GM19240 (cell line): ENCODE results near the gene SMIM13.

Source experiments
- DNase-seq: peaks from one replicate; pipeline ENCODE4 v3.0.0; 2011; ENCODE audit warnings: low spot score; ENCODE audit not compliant: insufficient read length

SMIM13 gene

DNA sequence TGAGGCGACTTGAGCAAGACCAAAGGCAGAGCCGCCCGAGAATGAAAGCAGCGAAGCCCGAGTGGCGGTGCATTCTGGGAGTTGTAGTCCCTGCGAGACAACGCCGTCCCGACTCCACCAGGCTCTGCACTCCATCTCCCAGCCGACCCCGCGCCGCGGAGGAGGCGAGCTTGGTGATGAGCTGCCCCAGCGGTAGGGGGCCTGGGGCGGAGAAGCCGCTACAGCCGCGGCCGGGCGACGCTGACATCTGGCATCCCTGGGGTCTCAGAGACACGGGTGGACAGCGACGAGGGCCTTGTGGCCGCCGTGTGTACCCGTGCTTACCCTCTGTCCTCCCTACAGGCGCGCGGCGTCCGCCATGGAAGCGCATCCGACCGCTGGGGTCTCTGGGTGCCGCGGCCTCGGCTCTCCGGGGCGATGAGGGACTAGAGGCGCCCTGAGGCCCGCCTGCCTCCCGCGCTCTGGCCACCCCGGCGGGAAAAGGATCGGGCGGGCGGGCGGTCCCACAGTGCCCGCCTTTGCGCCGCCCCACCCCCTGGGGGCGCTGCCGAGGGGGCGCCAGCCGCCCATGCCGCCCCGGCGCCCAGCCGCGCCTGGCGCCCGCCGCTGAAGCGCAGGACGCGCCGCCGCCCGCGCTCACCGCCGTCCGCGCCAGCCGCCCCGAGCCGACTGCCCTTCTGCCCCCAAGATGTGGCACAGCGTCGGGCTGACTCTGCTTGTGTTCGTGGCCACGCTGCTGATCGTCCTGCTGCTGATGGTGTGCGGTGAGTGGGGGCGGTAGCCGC lies at the start of gene SMIM13:
Gene SMIM13, plus strand, starts transcription at position 209 of the 785 bp plus-strand sequence. Its CDS starts 480 bp downstream, at position 689.
- peak; percentile 98 for DNase-seq

DNA sequence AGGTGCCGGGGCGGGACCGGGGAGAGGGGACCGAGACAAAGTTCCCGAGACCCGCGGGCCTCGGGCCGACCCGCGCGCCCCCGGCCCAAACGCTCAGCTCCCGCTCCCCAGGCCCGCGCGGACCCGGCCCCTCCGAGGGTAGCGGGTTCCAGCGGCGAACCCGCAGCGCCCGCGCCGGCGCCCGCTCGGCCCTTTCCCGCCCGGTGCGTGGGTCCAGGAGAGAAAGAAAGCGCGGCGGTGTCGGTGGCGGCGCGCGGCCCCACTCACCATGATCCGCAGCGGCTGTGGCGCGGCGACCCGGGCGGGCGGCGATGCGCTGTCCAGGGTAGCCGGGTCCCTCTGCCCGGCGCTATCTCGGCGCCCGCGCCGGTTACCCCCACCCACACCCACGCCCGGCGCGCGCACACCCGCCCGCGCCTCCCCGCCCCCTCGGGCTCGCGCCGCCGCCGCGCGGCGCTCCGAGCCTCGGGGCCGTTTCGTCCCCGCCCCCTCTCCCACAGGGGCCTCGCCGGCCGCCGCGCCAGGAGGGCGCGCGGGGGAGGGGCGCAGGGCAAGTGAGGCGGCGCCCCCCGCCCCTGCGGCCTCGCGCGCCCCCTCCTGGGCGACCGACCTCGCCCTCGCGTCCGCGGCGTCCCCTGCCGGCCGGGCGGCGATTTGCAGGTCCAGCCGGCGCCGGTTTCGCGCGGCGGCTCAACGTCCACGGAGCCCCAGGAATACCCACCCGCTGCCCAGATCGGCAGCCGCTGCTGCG lies 49.5 kb upstream of the SMIM13 start, which contains the start of gene ELOVL2:
Gene ELOVL2, minus strand, starts transcription at position 345 of the 751 bp plus-strand sequence. Its CDS starts 75 bp downstream, at position 270.
- no peak for DNase-seq

DNA sequence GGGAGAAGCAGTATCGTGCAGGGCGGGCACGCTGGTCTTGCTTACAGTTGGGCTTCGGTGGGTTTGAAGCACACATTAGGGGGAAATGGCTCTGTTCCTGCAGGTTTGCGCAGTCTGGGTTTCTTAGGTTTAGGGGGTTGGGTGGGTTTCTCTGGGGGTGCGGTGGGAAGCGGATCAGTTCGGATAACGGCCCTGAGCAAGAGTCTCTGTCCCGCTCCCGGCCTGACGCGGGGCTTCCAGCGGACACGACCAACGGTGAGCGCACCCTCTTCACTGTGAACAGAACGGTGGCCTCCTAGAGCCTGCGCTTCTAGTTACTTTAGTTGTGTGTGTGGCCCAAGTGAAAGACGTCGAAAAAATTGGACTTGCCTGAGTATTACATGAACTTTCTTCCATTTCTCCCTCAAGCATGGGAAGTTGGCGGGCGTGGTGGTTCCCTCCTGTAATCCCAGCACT lies 48.9 kb upstream of the SMIM13 start:
- no peak for DNase-seq

DNA sequence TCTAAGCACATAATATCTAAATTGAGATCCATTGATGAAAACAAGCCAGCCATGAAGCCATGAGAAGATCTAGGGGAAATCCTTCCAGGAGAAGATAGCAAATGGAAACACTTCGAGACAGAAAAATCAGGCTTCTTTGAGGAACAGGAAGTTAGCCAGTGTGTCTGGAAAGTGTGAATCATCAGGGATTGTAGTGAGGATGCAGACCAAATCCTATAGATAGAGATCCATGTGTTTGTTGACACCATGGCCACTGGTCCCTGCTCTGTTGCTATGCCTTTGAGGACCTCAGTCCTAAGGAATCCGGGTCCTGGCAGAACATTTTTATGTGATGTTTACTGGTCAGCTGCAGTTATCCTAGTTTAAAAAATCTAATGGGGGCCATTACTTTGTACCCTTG lies 42.9 kb upstream of the SMIM13 start:
- no peak for DNase-seq

GRCh38 chr6:11053307-11053706 lies 40.3 kb upstream of the SMIM13 start:
- no peak for DNase-seq

- DNase-seq: no peak
Observed at GRCh38 chr6:11054722-11055121, 38.9 kb upstream of the SMIM13 start.

GRCh38 chr6:11055127-11055627 lies 38.5 kb upstream of the SMIM13 start:
- DNase-seq: no peak

DNA sequence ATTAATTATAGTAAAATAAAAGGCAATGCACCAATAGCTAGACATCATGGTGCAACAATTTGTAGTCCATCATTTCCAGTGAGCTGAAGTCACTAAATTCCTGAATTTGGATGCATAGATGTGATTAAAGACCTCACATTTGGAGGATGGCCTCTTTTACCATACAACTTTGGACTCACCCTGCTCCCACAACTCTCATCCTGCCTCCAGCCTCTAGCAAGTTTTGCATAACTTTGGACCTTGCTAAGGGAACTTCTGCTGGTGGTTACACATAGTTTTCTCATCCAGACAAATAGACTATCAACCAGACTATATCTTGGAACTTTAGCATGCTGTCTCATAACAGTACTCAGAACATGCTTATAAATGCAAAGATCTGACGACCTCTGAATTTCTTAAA lies 36.8 kb upstream of the SMIM13 start:
- no peak for DNase-seq

- no peak for DNase-seq
Observed at GRCh38 chr6:11058406-11058805, 35.2 kb upstream of the SMIM13 start.

GRCh38 chr6:11062083-11062482 lies 31.6 kb upstream of the SMIM13 start:
- no peak for DNase-seq

DNA sequence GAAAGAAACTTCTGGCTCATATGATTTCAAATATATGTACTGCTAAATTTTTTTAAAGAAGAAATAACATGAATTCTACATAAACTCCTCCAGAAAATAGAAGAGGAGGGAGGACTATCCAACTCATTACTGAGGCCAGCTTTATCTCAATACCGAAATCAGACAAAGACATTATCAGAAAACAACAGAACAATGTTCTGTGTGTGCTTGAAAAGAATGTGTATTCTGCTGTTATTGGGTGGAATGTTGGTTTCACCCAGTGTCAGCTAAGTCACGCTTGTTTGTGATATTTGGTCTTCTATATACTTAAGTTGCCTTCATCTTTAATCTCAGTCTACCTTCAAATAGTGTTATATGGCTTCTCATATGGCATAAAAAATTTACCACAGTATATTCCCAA lies 30.9 kb upstream of the SMIM13 start:
- DNase-seq: no peak

DNA sequence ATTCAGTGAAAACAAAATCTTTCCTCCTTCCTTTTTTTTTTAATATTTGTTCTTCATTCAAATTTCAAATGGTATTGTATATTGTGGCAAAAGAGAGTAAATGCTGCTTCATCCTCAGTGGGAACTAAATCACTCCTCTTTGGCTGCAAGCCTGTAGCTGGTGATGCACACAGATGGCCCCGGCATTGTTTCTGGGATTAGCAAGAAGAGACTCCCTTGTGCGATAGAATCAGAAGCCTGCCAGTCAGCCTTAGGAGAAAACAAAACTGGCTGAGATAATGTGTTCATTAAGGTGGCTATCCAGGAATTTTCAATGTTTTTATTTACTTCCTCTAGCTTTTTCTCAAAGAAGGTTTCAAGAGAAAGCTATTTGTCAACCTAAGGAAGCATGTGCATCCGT lies 28.8 kb upstream of the SMIM13 start:
- no peak for DNase-seq

DNA sequence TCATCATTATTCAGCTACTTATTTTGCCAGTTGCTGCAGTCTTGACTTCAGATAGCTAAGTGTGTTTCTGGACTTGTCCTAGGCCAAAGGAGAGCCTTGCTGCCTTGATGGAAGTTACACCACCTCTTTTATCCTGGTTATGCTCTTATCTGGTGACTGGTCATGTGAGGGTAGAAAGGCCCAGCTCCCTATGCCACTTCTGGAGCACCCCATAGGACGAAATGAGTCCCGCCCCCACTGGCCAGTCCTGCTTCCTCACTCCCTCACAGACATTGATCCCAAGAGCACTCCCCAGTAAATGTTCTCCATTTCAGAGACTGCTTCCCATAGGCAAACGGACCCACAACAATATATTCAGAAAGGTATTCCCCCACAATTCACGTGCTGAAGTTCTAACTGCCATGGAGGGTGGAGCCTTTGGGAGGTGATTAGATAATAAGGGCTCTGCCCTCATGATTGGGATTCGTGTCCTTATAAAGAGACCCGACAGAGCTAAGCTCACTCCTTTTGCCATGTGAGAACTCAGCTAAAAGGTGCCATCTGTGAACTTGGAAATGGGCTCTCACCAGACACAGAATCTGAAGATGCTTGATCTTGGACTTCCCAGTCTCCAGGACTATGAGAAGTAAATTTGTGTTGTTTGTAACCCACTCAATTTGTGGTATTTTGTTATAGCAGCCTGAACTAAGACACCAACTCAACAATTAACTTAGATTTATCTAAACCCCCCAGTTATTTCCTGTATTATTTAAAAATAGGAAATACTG lies 28.0 kb upstream of the SMIM13 start:
- DNase-seq: no peak

DNA sequence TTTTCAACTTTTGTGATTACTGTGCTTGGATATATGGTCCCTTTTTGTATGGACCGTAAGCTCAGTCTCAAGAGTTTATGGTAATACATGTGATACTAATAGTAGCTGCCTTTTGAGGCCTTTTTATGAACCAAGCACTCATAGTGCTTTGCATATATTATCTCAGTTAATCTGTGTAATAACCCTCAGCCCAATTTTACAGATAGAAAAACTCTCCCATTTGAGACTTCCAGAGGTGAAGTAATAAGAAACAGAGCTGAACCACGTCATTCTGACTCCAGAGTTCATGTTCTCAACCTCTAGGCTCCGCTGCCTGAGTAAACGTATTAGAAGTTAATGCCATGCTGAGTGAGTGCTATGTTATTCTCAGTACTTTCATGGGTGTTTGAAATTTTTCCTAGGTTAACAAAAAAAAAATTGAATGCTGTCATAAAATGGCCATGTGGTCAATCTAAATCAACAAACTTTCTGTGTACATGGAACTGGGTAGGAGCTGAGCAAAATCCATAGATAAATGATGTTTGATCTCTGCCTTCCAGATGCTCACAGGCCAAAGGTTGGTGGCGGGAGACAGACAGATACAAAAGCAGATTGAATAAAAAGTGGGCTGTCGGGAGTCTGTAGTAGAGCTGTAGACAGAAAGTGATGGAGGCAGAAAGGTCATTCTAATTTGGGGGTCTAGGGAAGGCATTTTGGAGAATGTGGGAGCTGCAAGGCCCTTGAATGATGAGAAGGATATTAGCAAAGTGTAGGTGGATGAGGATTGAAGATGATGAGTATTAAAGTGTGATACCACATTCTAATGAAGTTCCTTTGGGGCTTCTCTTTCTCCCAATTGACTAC lies 26.9 kb upstream of the SMIM13 start:
- DNase-seq: no peak

- DNase-seq: no peak
Observed at GRCh38 chr6:11067348-11067747, 26.3 kb upstream of the SMIM13 start.

DNA sequence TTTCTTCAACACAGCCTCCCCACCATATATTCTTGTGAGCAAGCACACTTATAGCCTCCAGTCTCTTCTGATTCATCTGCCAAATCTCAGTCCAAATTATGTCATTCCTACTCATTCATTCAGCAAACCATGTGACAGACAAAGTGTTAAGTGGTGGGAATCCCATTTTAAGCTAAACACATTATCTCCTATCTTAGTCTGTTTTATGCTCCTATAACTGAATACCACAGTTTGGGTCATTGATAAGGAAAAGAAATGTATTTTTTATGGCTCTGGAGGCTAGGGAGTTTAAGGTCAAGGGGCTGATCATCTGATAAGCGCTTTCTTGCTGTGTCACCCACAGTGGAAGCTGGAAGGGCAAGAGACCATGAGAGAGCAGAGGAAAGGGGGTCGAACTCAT lies 23.9 kb upstream of the SMIM13 start:
- no peak for DNase-seq

DNA sequence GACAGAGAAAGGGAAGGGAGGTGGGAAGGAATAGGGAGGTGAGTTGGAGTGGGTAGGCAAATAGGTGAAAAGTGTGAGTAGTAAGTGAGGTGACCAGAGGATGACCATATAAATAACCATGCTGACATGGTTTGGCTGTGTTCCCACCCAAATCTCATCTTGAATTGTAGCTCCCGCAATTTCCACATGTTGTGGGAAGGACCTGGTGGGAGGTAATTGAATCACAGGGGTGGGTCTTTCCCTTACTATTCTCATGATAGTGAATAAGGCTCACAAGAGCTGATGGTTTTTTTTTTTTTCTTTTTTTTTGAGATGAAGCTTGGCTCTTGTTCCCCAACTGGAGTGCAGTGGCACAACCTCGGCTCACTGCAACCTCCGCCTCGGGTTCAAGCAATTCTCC lies 21.5 kb upstream of the SMIM13 start:
- DNase-seq: no peak

GRCh38 chr6:11076540-11076939 lies 17.1 kb upstream of the SMIM13 start:
- DNase-seq: no peak

GRCh38 chr6:11078266-11078665 lies 15.4 kb upstream of the SMIM13 start:
- no peak for DNase-seq

GRCh38 chr6:11080296-11080695 lies 13.3 kb upstream of the SMIM13 start:
- DNase-seq: no peak

- DNase-seq: no peak
Observed at GRCh38 chr6:11083491-11083890, 10.1 kb upstream of the SMIM13 start.
